HG02642 (cell line): ENCODE results near the gene ESYT3.

Experiments
- ATAC-seq: cut with Tn5 transposase; IDR thresholded peaks from one replicate; pipeline ENCODE4 v1.9.1; 2021; ENCODE audit warnings: mild to moderate bottlenecking; ENCODE audit not compliant: unreplicated experiment, poor library complexity

ESYT3 gene

GRCh38 chr3:138434276-138434874 lies at the start of gene ESYT3:
TSS of gene ESYT3 (plus strand) at chr3:138434616. CDS start at chr3:138434799, 183 bp downstream.
- ATAC-seq = no peak

GRCh38 chr3:138384976-138385375 lies 49.4 kb upstream of the ESYT3 start:
- no peak for ATAC-seq

- ATAC-seq = no peak
Measured at GRCh38 chr3:138389144-138389601, 45.2 kb upstream of the ESYT3 start.

GRCh38 chr3:138389841-138390581 lies 44.4 kb upstream of the ESYT3 start:
- ATAC-seq = no peak

GRCh38 chr3:138390582-138390932 lies 43.9 kb upstream of the ESYT3 start:
- ATAC-seq = no peak

GRCh38 chr3:138394156-138394555 lies 40.3 kb upstream of the ESYT3 start:
- no peak for ATAC-seq

GRCh38 chr3:138394686-138395085 lies 39.7 kb upstream of the ESYT3 start:
- ATAC-seq = no peak

- ATAC-seq = no peak
Measured at GRCh38 chr3:138395865-138396751, 38.3 kb upstream of the ESYT3 start.

- no peak for ATAC-seq
Measured at GRCh38 chr3:138396752-138397410, 37.5 kb upstream of the ESYT3 start.

- no peak for ATAC-seq
Measured at GRCh38 chr3:138397983-138398382, 36.4 kb upstream of the ESYT3 start.

- no peak for ATAC-seq
Measured at GRCh38 chr3:138398791-138399575, 35.4 kb upstream of the ESYT3 start.

- no peak for ATAC-seq
Measured at GRCh38 chr3:138399766-138400165, 34.6 kb upstream of the ESYT3 start.

GRCh38 chr3:138400651-138401070 lies 33.8 kb upstream of the ESYT3 start:
- no peak for ATAC-seq

- no peak for ATAC-seq
Measured at GRCh38 chr3:138401834-138402233, 32.6 kb upstream of the ESYT3 start.

- ATAC-seq = no peak
Measured at GRCh38 chr3:138404121-138404520, 30.3 kb upstream of the ESYT3 start.

GRCh38 chr3:138405001-138405400 lies 29.4 kb upstream of the ESYT3 start:
- no peak for ATAC-seq

- ATAC-seq = no peak
Measured at GRCh38 chr3:138405486-138405885, 28.9 kb upstream of the ESYT3 start.

GRCh38 chr3:138406606-138407005 lies 27.8 kb upstream of the ESYT3 start:
- ATAC-seq = no peak

GRCh38 chr3:138407236-138407907 lies 27.0 kb upstream of the ESYT3 start:
- no peak for ATAC-seq
